Trophoblast cell (in vitro differentiated cells and primary cell): ENCODE results near the gene PAPPA.

ENCODE experiments used
- DNase-seq, 2 donors: peaks; one replicate each; pipeline ENCODE4 v3.0.0-alpha.2; 2016
- H2AFZ ChIP-seq: 2 replicates; pipeline ENCODE4 v1.6.1; 2013; ENCODE audit warnings: low read length, moderate library complexity, mild to moderate bottlenecking; ENCODE audit not compliant: insufficient read depth, poor library complexity
- H2AK5ac ChIP-seq: 2 replicates; pipeline ENCODE4 v1.6.1; 2013; ENCODE audit warnings: mild to moderate bottlenecking, low read length
- H2BK120ac ChIP-seq: 2 replicates; pipeline ENCODE4 v1.6.1; 2013; ENCODE audit warnings: low read length, mild to moderate bottlenecking, moderate library complexity; ENCODE audit not compliant: insufficient read depth, poor library complexity
- H2BK12ac ChIP-seq: 2 replicates; pipeline ENCODE4 v1.6.1; 2013; ENCODE audit warnings: mild to moderate bottlenecking, low read length, moderate library complexity
- H2BK5ac ChIP-seq: 2 replicates; pipeline ENCODE4 v1.6.1; 2013; ENCODE audit warnings: low read length, low read depth, moderate library complexity, mild to moderate bottlenecking; ENCODE audit not compliant: poor library complexity
- H3K14ac ChIP-seq: 2 replicates; pipeline ENCODE4 v1.6.1; 2013; ENCODE audit warnings: mild to moderate bottlenecking, low read length
- H3K18ac ChIP-seq: 2 replicates; pipeline ENCODE4 v1.6.1; 2013; ENCODE audit warnings: mild to moderate bottlenecking, low read length
- H3K23ac ChIP-seq: 2 replicates; pipeline ENCODE4 v1.6.1; 2013; ENCODE audit warnings: low read length
- H3K27ac ChIP-seq: 2 replicates; pipeline ENCODE4 v1.5.1; 2013; ENCODE audit warnings: low read depth, mild to moderate bottlenecking, inconsistent platforms, low read length, moderate library complexity
- H3K27me3 ChIP-seq: 2 replicates; pipeline ENCODE4 v1.6.1; 2013; ENCODE audit warnings: inconsistent platforms, mild to moderate bottlenecking, low read length, moderate library complexity; ENCODE audit not compliant: insufficient read depth
- H3K36me3 ChIP-seq, 2 experiments: 1 replicate in 1 of 2; 2 replicates in 1 of 2; pipeline ENCODE4 v1.6.1; 2013; ENCODE audit warnings: low read length in 2 of 2, mild to moderate bottlenecking in 2 of 2, moderate library complexity in 1 of 2; ENCODE audit not compliant: insufficient read depth in 2 of 2, control insufficient read depth in 1 of 2
- H3K4ac ChIP-seq: 2 replicates; pipeline ENCODE4 v1.6.1; 2013; ENCODE audit warnings: low read depth, mild to moderate bottlenecking, low read length, moderate library complexity
- H3K4me1 ChIP-seq, 2 experiments: 1 replicate in 1 of 2; 2 replicates in 1 of 2; pipeline ENCODE4 v1.6.1; 2013; ENCODE audit warnings: low read length in 2 of 2, mild to moderate bottlenecking in 2 of 2, moderate library complexity in 1 of 2; ENCODE audit not compliant: insufficient read depth in 2 of 2, control insufficient read depth in 1 of 2
- H3K4me2 ChIP-seq: 2 replicates; pipeline ENCODE4 v1.6.1; 2013; ENCODE audit warnings: inconsistent platforms, mild to moderate bottlenecking, low read length, moderate library complexity
- H3K4me3 ChIP-seq: 2 replicates; pipeline ENCODE4 v1.5.1; 2013; ENCODE audit warnings: mild to moderate bottlenecking, low read depth, low read length, inconsistent platforms
- H3K79me1 ChIP-seq: one replicate; pipeline ENCODE4 v1.6.1; 2013; ENCODE audit warnings: low read length
- H3K79me2 ChIP-seq: 2 replicates; pipeline ENCODE4 v1.6.1; 2013; ENCODE audit warnings: low read length, mild to moderate bottlenecking; ENCODE audit not compliant: control insufficient read depth, insufficient read depth, poor library complexity
- H3K9ac ChIP-seq: 2 replicates; pipeline ENCODE4 v1.6.1; 2013; ENCODE audit warnings: mild to moderate bottlenecking, low read length
- H3K9me3 ChIP-seq: 2 replicates; pipeline ENCODE4 v1.6.1; 2013; ENCODE audit warnings: low read depth, mild to moderate bottlenecking, control low read depth, inconsistent platforms, low read length; ENCODE audit not compliant: insufficient read depth
- H4K12ac ChIP-seq: 2 replicates; pipeline ENCODE4 v1.6.1; 2013; ENCODE audit warnings: low read depth, mild to moderate bottlenecking, low read length, moderate library complexity
- H4K8ac ChIP-seq: 2 replicates; pipeline ENCODE4 v1.6.1; 2013; ENCODE audit warnings: low read depth, mild to moderate bottlenecking, low read length, moderate library complexity
- H4K91ac ChIP-seq: one replicate; pipeline ENCODE4 v1.6.1; 2013; ENCODE audit warnings: low read depth, mild to moderate bottlenecking, low read length, moderate library complexity
- WGBS: extraction: QIAGEN DNeasy Blood & Tissue Kit; methylation state at CpG from one replicate; pipeline ENCODE4 v1.1.7; 2013; ENCODE audit warnings: missing lambda C conversion rate; ENCODE audit not compliant: insufficient read length, insufficient coverage; ENCODE audit errors: extremely low coverage; 5-methylcytosine and 5-hydroxymethylcytosine counted together

Gene PAPPA

DNA sequence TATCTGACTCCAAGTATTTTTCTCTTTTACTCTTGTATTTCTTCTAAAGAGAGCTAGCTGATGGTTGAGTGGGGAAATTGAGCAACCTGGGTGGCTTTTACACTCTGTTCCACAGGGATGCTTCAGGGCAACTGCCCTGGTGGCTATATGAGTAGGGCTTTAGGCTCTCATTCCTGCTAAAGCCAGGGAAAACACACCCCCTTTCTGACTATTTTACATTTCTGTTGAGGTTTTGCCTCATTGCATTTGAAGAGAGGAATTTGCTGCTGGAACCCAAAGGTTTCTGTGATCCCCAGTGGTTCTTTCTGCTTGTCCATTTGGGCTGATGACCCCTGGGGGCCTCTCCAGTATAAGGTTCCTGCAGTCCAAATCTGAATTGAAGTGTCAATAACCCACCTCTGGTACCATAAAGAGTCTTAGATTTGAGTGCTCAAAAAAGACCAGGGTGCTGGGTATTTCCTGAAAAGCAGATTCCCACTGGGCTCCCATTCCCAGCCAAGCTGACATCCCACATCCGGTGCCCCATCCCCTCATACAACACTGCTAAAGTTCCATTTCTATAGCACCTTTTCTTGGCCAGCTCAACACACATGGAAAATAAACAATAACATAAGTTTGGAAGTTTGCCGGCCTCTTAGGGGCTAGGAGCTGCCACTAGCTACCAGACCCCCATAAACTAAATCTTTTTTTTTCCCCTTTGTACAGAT is 59.5 kb downstream of the PAPPA start:
- Histone ChIP-seq H3K4me1 (peaks cover 0 to 3% of the 10 kb centered on the region in 2 experiments), H3K9me3 (no peaks in the 10 kb centered on the region), H3K79me2 (no peaks in the 10 kb centered on the region), H3K27me3 (no peaks in the 10 kb centered on the region), H2BK120ac (no peak overlapping the region), H4K12ac (no peak overlapping the region), H3K4ac (no peak overlapping the region), H3K9ac (no peak overlapping the region), H3K4me2 (no peak overlapping the region), H3K4me3 (no peak overlapping the region), H2BK12ac (no peak overlapping the region), H3K27ac (no peak overlapping the region), H2BK5ac (no peak overlapping the region), H3K14ac (no peak overlapping the region), H2AK5ac (no peak overlapping the region), H3K36me3 (peaks cover 0 to 9% of the 10 kb centered on the region in 2 experiments), H3K18ac (no peak overlapping the region), H3K79me1 (no peaks in the 10 kb centered on the region), H4K91ac (no peak overlapping the region), H2AFZ (no peak overlapping the region), H4K8ac (no peak overlapping the region), H3K23ac (no peak overlapping the region)
- WGBS, result no CpG with 5 or more reads among the region's 2 CpGs
- no peak for DNase-seq

DNA sequence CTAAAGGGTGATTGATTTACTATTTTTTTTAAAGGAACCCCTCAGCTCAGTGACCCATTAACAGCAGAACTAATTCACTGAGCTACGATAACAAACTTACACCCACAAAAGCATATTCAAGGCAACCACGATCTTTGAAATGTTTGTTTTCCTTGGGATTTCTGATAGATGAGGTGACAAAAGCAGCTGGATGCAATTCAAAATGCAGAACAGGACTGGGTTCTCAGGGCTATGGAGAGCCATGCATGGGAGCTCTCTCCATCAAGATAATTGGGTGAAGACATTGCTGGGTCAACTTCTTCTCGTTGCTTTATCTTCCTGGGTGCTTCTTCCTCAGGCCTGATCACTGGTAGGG is 60.1 kb downstream of the PAPPA start:
- Histone ChIP-seq H3K27me3 (no peaks in the 10 kb centered on the region), H4K8ac (no peak overlapping the region), H3K23ac (no peak overlapping the region), H3K18ac (no peak overlapping the region), H3K79me2 (no peaks in the 10 kb centered on the region), H2BK120ac (no peak overlapping the region), H4K12ac (no peak overlapping the region), H3K9ac (no peak overlapping the region), H3K36me3 (peaks cover 0 to 9% of the 10 kb centered on the region in 2 experiments), H2AFZ (no peak overlapping the region), H3K27ac (no peak overlapping the region), H3K4ac (no peak overlapping the region), H2AK5ac (no peak overlapping the region), H3K4me3 (no peak overlapping the region), H3K9me3 (no peaks in the 10 kb centered on the region), H3K14ac (no peak overlapping the region), H3K4me1 (peaks cover 0 to 3% of the 10 kb centered on the region in 2 experiments), H3K4me2 (no peak overlapping the region), H2BK12ac (no peak overlapping the region), H4K91ac (no peak overlapping the region), H2BK5ac (no peak overlapping the region), H3K79me1 (no peaks in the 10 kb centered on the region)
- WGBS, result no CpG with 5 or more reads among the region's 3 CpGs
- DNase-seq, result no peak

DNA sequence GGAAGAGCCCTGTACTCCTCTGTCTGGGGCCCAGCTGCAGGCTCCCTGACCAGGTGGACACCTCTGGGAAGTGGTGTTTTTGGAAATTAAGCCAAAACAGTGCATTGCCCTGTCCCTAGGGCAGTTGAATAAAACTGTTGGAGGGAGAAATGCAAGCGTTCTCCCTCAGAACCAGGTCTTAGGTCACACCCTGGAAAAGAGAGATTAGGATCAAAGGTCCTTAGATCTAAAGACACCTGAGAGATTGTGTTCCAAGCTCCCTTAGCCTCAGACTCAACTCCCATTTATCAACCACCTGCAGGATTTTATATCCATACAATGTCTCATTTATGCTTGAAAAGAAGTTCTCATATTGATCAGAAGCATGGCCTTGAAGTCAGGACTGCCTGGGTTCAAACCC is 64.8 kb downstream of the PAPPA start:
- Histone ChIP-seq H3K4ac (no peak overlapping the region), H4K12ac (no peak overlapping the region), H2BK120ac (no peak overlapping the region), H3K27me3 (no peaks in the 10 kb centered on the region), H3K27ac (no peak overlapping the region), H2AFZ (no peak overlapping the region), H3K79me1 (no peaks in the 10 kb centered on the region), H4K91ac (no peak overlapping the region), H2BK5ac (no peak overlapping the region), H3K79me2 (no peaks in the 10 kb centered on the region), H3K14ac (no peak overlapping the region), H2AK5ac (no peak overlapping the region), H4K8ac (no peak overlapping the region), H2BK12ac (no peak overlapping the region), H3K4me1 (peaks cover 0 to 4% of the 10 kb centered on the region in 2 experiments), H3K9me3 (no peaks in the 10 kb centered on the region), H3K9ac (no peak overlapping the region), H3K23ac (no peak overlapping the region), H3K4me3 (no peak overlapping the region), H3K4me2 (no peak overlapping the region), H3K18ac (no peak overlapping the region), H3K36me3 (peaks cover 0 to 2% of the 10 kb centered on the region in 2 experiments)
- no CpG with 5 or more reads among the region's 1 CpG for WGBS
- DNase-seq, result no peak

DNA sequence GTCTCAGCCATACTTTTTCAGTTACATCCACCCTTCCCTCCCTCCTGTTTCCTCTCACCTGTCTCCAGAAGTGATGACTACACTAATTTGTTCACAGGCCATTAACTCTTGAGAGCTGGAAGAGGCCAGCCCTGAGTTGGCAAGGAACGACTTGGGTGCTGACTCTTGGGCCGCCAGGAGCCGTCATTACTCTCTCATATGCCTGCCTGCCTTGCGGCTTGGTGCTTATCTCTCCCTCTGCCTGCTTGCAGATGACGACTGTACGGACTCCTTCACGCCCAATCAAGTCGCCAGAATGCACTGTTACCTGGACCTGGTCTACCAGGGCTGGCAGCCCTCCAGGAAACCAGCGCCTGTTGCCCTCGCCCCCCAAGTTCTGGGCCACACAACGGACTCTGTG is 66.1 kb downstream of the PAPPA start:
- H2AK5ac ChIP-seq, result no peak overlapping the region
- H3K79me2 ChIP-seq, result no peaks in the 10 kb centered on the region
- no peak overlapping the region for H3K4ac ChIP-seq
- no peaks in the 10 kb centered on the region for H3K9me3 ChIP-seq
- H3K23ac ChIP-seq, result no peak overlapping the region
- H3K27me3 ChIP-seq, result no peaks in the 10 kb centered on the region
- H3K14ac ChIP-seq, result no peak overlapping the region
- H3K36me3 ChIP-seq, result no peaks in the 10 kb centered on the region
- H3K27ac ChIP-seq, result no peak overlapping the region
- H4K12ac ChIP-seq, result no peak overlapping the region
- no peak overlapping the region for H4K8ac ChIP-seq
- no CpG with 5 or more reads among the region's 11 CpGs for WGBS
- H2BK12ac ChIP-seq, result no peak overlapping the region
- no peak overlapping the region for H2BK5ac ChIP-seq
- no peak for DNase-seq
- no peak overlapping the region for H3K4me3 ChIP-seq
- H4K91ac ChIP-seq, result no peak overlapping the region
- H3K9ac ChIP-seq, result no peak overlapping the region
- H3K79me1 ChIP-seq, result no peaks in the 10 kb centered on the region
- H3K4me1 ChIP-seq, result peaks cover 0 to 4% of the 10 kb centered on the region in 2 experiments
- H3K18ac ChIP-seq, result no peak overlapping the region
- no peak overlapping the region for H2BK120ac ChIP-seq
- H3K4me2 ChIP-seq, result no peak overlapping the region
- H2AFZ ChIP-seq, result no peak overlapping the region
